C4-2B (cell line): Measurements from ENCODE around the gene BAHD1.

Experiments
- CTCF ChIP-seq: fragments of 450-650 bp; conservative IDR thresholded peaks from 2 replicates; pipeline ENCODE4 v1.5.1; 2017; ENCODE audit warnings: mild to moderate bottlenecking
- ZFX ChIP-seq: fragments of 450-650 bp; IDR thresholded peaks from 2 replicates; pipeline ENCODE4 v1.6.1; 2017

- TF ChIP-seq CTCF: no peak
- TF ChIP-seq ZFX: no peak
Measured at GRCh38 chr15:40398413-40398873, 42.3 kb upstream of the BAHD1 start.
